Measurements from ENCODE around the gene ATP9A. TPM values are rescaled to one million over a fixed set of nuclear protein-coding genes. Genes with fewer than 3 reads are reported as not detected.

ATP9A gene
- total and polyA plus RNA-seq, 2 of the 8 experiments (the other 6 are each of a cell fraction or from before 2014, with no cell fraction given) = 5.0 to 6.4 TPM

- TF ChIP-seq, protein P1, sequence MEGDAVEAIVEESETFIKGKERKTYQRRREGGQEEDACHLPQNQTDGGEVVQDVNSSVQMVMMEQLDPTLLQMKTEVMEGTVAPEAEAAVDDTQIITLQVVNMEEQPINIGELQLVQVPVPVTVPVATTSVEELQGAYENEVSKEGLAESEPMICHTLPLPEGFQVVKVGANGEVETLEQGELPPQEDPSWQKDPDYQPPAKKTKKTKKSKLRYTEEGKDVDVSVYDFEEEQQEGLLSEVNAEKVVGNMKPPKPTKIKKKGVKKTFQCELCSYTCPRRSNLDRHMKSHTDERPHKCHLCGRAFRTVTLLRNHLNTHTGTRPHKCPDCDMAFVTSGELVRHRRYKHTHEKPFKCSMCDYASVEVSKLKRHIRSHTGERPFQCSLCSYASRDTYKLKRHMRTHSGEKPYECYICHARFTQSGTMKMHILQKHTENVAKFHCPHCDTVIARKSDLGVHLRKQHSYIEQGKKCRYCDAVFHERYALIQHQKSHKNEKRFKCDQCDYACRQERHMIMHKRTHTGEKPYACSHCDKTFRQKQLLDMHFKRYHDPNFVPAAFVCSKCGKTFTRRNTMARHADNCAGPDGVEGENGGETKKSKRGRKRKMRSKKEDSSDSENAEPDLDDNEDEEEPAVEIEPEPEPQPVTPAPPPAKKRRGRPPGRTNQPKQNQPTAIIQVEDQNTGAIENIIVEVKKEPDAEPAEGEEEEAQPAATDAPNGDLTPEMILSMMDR (IDR thresholded peaks at IDR 0.05; ENCODE audit: control extremely low read depth in 1 of 3, insufficient read depth in 1 of 3, low read depth in 1 of 3, low read length in 3 of 3) = no peak
- TF ChIP-seq BACH1 (IDR thresholded peaks at IDR 0.05; ENCODE audit: low read length) = no peak
- TF ChIP-seq BRCA1 (IDR thresholded peaks at IDR 0.05; ENCODE audit: low read depth, low read length) = no peak
Observed at GRCh38 chr20:51600950-51601349, 167.2 kb downstream of the ATP9A start (continued).

Data from H1 (cell line).